ENCODE measurements around the gene NPW. TPM values are rescaled to one million over a fixed set of nuclear protein-coding genes. Genes with fewer than 3 reads are reported as not detected.

NPW gene
- total and polyA plus RNA-seq, 12 donors = 0.39 to 0.54 TPM; not detected in 10

DNA sequence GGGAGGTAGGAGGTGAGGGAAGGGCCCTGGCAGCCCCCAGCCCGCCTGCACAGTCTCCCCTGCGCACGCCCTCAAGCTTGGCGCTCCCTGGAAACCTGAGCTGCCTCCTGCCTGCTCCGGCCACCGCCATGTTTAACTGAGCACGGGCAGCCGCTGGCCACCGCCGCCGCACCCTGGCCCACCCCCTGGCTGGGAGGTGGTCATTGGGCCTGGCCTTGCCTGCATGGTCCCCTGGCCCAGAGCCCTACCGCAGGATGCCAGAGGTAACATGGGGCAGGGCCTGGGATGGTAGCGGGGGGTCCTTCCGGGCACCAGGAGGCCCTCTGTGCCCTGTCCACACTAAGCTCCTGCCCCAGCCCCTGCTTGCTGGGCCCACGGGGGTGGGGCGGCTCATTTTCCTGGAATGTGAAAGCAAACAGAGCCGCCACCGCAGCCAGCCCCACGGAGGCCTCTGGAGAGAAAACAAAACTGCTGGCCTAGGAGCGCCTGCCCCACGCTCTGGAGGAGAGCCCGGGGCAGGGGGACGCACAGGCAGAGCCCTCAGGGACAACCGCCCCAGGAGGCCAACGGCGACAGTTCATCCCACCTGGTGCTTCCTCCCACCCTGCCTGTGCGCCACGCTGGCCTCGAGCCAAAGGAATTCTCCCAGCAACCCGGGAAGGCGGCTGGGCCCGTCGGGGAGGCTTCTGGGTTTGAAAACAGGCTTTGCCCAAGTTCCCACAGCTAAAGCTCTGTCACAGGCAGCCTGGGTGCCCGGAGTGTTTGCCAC, 16.0 kb downstream of the NPW start:
- peak in 2 of 8 donors; percentile 1 for ATAC-seq
- WGBS, 2 donors = 45 to 53% methylated on average over 32 to 34 of the region's 34 CpGs
- Histone ChIP-seq H3K9me3 (no peaks in the 10 kb centered on the region), H3K4me3 (peak overlapping the region; percentile 43 to 78 (median 61)), H3K27me3 (no peaks in the 10 kb centered on the region), H3K27ac (peak overlapping the region; percentile 83 to 96 (median 93)), H3K4me1 (peaks cover 46 to 95% (median 86%) of the 10 kb centered on the region in 9 donors), H3K36me3 (peaks cover 0 to 59% (median 15%) of the 10 kb centered on the region in 9 donors)
- intact Hi-C loops (cut with DNase I) = loop anchor here in 1 of 10 donors (10.0 kb wide), 1 partner anchor 491 kb away; no protein-coding TSS in a partner anchor
- TF ChIP-seq, protein P1, sequence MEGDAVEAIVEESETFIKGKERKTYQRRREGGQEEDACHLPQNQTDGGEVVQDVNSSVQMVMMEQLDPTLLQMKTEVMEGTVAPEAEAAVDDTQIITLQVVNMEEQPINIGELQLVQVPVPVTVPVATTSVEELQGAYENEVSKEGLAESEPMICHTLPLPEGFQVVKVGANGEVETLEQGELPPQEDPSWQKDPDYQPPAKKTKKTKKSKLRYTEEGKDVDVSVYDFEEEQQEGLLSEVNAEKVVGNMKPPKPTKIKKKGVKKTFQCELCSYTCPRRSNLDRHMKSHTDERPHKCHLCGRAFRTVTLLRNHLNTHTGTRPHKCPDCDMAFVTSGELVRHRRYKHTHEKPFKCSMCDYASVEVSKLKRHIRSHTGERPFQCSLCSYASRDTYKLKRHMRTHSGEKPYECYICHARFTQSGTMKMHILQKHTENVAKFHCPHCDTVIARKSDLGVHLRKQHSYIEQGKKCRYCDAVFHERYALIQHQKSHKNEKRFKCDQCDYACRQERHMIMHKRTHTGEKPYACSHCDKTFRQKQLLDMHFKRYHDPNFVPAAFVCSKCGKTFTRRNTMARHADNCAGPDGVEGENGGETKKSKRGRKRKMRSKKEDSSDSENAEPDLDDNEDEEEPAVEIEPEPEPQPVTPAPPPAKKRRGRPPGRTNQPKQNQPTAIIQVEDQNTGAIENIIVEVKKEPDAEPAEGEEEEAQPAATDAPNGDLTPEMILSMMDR (IDR thresholded peaks at IDR 0.05) = no peak
- DNase-seq = peak in 1 of 2 donors; percentile 74

DNA sequence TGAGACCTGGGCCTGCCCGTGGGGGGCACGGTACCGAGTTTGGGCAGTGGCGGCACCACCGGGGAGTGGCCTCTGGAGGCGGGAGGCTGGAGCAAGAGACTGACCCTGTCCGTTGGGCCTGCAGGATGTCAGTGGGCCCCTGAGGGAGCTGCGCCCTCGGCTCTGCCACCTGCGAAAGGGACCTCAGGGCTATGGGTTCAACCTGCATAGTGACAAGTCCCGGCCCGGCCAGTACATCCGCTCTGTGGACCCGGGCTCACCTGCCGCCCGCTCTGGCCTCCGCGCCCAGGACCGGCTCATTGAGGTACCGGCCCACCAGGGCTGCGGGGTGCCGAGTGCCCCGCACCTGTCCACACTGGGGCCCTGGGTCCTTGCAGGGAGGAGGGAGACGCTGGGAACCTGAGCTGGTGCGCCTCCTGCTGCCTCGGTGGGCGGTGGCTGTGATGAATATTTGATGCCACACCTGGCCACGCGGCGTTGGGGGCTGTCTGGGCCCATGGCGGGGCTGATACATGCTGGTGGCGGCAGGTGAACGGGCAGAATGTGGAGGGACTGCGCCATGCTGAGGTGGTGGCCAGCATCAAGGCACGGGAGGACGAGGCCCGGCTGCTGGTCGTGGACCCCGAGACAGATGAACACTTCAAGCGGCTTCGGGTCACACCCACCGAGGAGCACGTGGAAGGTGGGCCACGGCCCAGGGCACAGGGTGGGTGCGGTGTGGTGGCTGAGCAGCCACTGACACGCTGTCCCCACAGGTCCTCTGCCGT, 16.8 kb downstream of the NPW start:
- TF ChIP-seq, protein P1 (IDR thresholded peaks at IDR 0.05) = no peak
- WGBS, 2 donors = 72 to 79% methylated on average over 47 of the region's 47 CpGs
- Histone ChIP-seq H3K27ac (peak overlapping the region; percentile 83 to 96 (median 93)), H3K9me3 (no peaks in the 10 kb centered on the region), H3K36me3 (peaks cover 0 to 55% (median 15%) of the 10 kb centered on the region in 9 donors), H3K4me1 (peaks cover 54 to 96% (median 93%) of the 10 kb centered on the region in 9 donors), H3K27me3 (no peaks in the 10 kb centered on the region), H3K4me3 (peak overlapping the region; percentile 43 to 78 (median 61))
- DNase-seq (no peak), ATAC-seq (no peak)
- intact Hi-C loops (cut with DNase I) = loop anchor here in 1 of 10 donors (10.0 kb wide), 1 partner anchor 492 kb away; no protein-coding TSS in a partner anchor

DNA sequence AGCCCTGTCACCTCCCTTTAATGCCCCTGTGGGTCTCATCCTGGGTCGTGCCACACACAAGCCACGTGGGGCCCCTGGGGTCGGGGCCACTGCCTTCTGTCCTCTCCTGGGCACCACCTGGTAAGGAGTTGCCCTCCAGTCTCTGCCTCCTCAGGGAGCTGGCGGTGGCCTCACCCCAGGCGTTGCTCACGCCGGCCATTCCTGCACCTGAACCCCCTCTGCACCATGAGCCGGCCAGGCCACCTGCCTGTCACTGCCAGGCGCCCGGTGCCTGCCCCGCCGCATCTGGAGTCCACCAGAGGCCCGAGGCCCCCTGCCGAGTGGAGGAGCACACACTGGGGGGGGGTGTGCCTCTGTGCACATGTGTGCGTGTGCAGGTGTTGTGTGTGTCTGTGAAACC, 17.5 kb downstream of the NPW start:
- peaks cover 57 to 96% (median 93%) of the 10 kb centered on the region in 9 donors for H3K4me1 ChIP-seq
- peak overlapping the region in 8 of 10 donors; percentile 52 to 78 (median 63) for H3K4me3 ChIP-seq
- H3K36me3 ChIP-seq = peaks cover 0 to 48% (median 11%) of the 10 kb centered on the region in 9 donors
- DNase-seq = no peak
- ATAC-seq = no peak
- 76 to 78% methylated on average over 15 of the region's 15 CpGs for WGBS, 2 donors
- peak overlapping the region; percentile 71 to 96 (median 93) for H3K27ac ChIP-seq
- no peaks in the 10 kb centered on the region for H3K27me3 ChIP-seq
- TF ChIP-seq, protein P1 (IDR thresholded peaks at IDR 0.05) = no peak
- intact Hi-C loops (cut with DNase I) = loop anchor here in 1 of 10 donors (10.0 kb wide), 1 partner anchor 492 kb away; no protein-coding TSS in a partner anchor
- H3K9me3 ChIP-seq = no peaks in the 10 kb centered on the region
